ENCODE data around the gene TENT5A. TPM values are rescaled to one million over a fixed set of nuclear protein-coding genes. Genes with fewer than 3 reads are reported as not detected.

The TENT5A gene
- total and polyA plus RNA-seq, 2 donors (not counting 3 experiments of a cell fraction or from before 2014, with no cell fraction given), result 0.26 to 1.2 TPM

- intact Hi-C loops (cut with micrococcal nuclease) (no loop called here), dilution Hi-C loops (cut with MboI; ENCODE audit: extremely low pct_ligation_motif_present, low sequenced_read_pairs) (no loop called here)
- TF ChIP-seq POLR2AphosphoS5 (IDR thresholded peaks at IDR 0.05; ENCODE audit: insufficient read depth, low read depth, low read length), result no peak
- no peak for TF ChIP-seq GATA2 (IDR thresholded peaks at IDR 0.05; ENCODE audit: insufficient read depth, insufficient read length, low read depth, low read length)
- TF ChIP-seq MAX (IDR thresholded peaks at IDR 0.05; ENCODE audit: insufficient read depth, insufficient read length), result no peak
- ChIA-PET CTCF (interaction anchor here (1.0 to 1.6 kb wide), 2 partner anchors 11 to 301 kb away, joined by 3 to 4 read pairs; no protein-coding TSS in a partner anchor), POLR2A (no interaction called here)
- Histone ChIP-seq H3K4me1 (ENCODE audit: control insufficient read depth, extremely low read depth, insufficient read depth, low read length) (no peaks in the 10 kb centered on the region), H3K9ac (replicated peaks; ENCODE audit: extremely low read depth, insufficient read depth, low read length) (no peak overlapping the region), H3K4me3 (replicated peaks in 1 of 3; ENCODE audit: insufficient read depth in 1 of 3, low read depth in 1 of 3, low read length in 3 of 3) (no peak overlapping the region), H3K4me2 (ENCODE audit: insufficient read depth, low read length) (no peak overlapping the region), H3K79me2 (ENCODE audit: control insufficient read depth, insufficient read depth, low read length) (no peaks in the 10 kb centered on the region), H4K20me1 (replicated peaks; ENCODE audit: control insufficient read depth, extremely low read depth, insufficient read depth, low read length) (no peaks in the 10 kb centered on the region), H3K36me3 (ENCODE audit: control insufficient read depth in 2 of 2, extremely low read depth in 1 of 2, insufficient read depth in 2 of 2, low read length in 2 of 2) (no peaks in the 10 kb centered on the region), H2AFZ (ENCODE audit: low read depth, low read length) (no peak overlapping the region), H3K9me1 (replicated peaks; ENCODE audit: control insufficient read depth, extremely low read depth, insufficient read depth, low read length) (no peaks in the 10 kb centered on the region), H3K27ac (ENCODE audit: insufficient read depth, low read depth, low read length) (no peak overlapping the region), H3K9me3 (replicated peaks; ENCODE audit: control insufficient read depth, insufficient read depth, low read length) (no peaks in the 10 kb centered on the region), H3K27me3 (ENCODE audit: control insufficient read depth in 2 of 2, insufficient read depth in 2 of 2, low read length in 2 of 2) (no peaks in the 10 kb centered on the region)
- BruUV-seq (replicated peaks), result no TSS peak
- DNase-seq (ENCODE audit: low read depth, low spot score) (no peak), FAIRE-seq (no peak)
Observed at GRCh38 chr6:81739230-81740195, 13.0 kb downstream of the TENT5A start.

- intact Hi-C loops (cut with micrococcal nuclease) (no loop called here), dilution Hi-C loops (cut with MboI; ENCODE audit: extremely low pct_ligation_motif_present, low sequenced_read_pairs) (no loop called here)
- no TSS peak for BruUV-seq (replicated peaks)
- no peaks in the 10 kb centered on the region for H3K9me3 ChIP-seq (replicated peaks; ENCODE audit: control insufficient read depth, insufficient read depth, low read length)
- no peak overlapping the region for H3K4me2 ChIP-seq (ENCODE audit: insufficient read depth, low read length)
- H3K9ac ChIP-seq (replicated peaks; ENCODE audit: extremely low read depth, insufficient read depth, low read length), result no peak overlapping the region
- FAIRE-seq (no peak), DNase-seq (ENCODE audit: low read depth, low spot score) (no peak)
- H3K27ac ChIP-seq (ENCODE audit: insufficient read depth, low read depth, low read length), result no peak overlapping the region
- no peaks in the 10 kb centered on the region for H3K36me3 ChIP-seq (ENCODE audit: control insufficient read depth in 2 of 2, extremely low read depth in 1 of 2, insufficient read depth in 2 of 2, low read length in 2 of 2)
- no peaks in the 10 kb centered on the region for H4K20me1 ChIP-seq (replicated peaks; ENCODE audit: control insufficient read depth, extremely low read depth, insufficient read depth, low read length)
- TF ChIP-seq MYC (IDR thresholded peaks at IDR 0.05; ENCODE audit: low read depth, low read length), result no peak
- no peak for TF ChIP-seq MAX (IDR thresholded peaks at IDR 0.05; ENCODE audit: insufficient read depth, insufficient read length)
- TF ChIP-seq POLR2A (IDR thresholded peaks at IDR 0.05; ENCODE audit: low read depth, low read length), result no peak
- no peak for TF ChIP-seq GATA2 (IDR thresholded peaks at IDR 0.05; ENCODE audit: insufficient read depth, insufficient read length, low read depth, low read length)
- TF ChIP-seq POLR2AphosphoS5 (IDR thresholded peaks at IDR 0.05; ENCODE audit: insufficient read depth, low read depth, low read length), result no peak
- no peak for TF ChIP-seq JUN (IDR thresholded peaks at IDR 0.05; ENCODE audit: borderline replicate concordance, insufficient read depth, insufficient read length, low read depth)
- TF ChIP-seq EZH2 (IDR thresholded peaks at IDR 0.05; ENCODE audit: borderline replicate concordance, low read depth, low read length, severe bottlenecking), result no peak
- no peaks in the 10 kb centered on the region for H3K79me2 ChIP-seq (ENCODE audit: control insufficient read depth, insufficient read depth, low read length)
- CTCF ChIA-PET, result no interaction called here
- H3K9me1 ChIP-seq (replicated peaks; ENCODE audit: control insufficient read depth, extremely low read depth, insufficient read depth, low read length), result no peaks in the 10 kb centered on the region
- no peak overlapping the region for H2AFZ ChIP-seq (ENCODE audit: low read depth, low read length)
- no peaks in the 10 kb centered on the region for H3K4me1 ChIP-seq (ENCODE audit: control insufficient read depth, extremely low read depth, insufficient read depth, low read length)
- H3K27me3 ChIP-seq (ENCODE audit: control insufficient read depth in 2 of 2, insufficient read depth in 2 of 2, low read length in 2 of 2), result no peaks in the 10 kb centered on the region
- POLR2A ChIA-PET, result no interaction called here
- no peak overlapping the region for H3K4me3 ChIP-seq (replicated peaks in 1 of 3; ENCODE audit: insufficient read depth in 1 of 3, low read depth in 1 of 3, low read length in 3 of 3)
Observed at GRCh38 chr6:81736428-81736827, 16.1 kb downstream of the TENT5A start.
